NOMO-1 treated with dmso at 0.1 percent for 144 hours (cell line): ENCODE data around the gene FTSJ3.
A peak's percentile ranks its signal among the peaks of the same experiment; 100 is the strongest.

Source experiments
- DNase-seq: peaks from one replicate; lab custom pipeline; 2025; ENCODE audit not compliant: unreplicated experiment; lab: John Stamatoyannopoulos, UW

Gene FTSJ3

DNA sequence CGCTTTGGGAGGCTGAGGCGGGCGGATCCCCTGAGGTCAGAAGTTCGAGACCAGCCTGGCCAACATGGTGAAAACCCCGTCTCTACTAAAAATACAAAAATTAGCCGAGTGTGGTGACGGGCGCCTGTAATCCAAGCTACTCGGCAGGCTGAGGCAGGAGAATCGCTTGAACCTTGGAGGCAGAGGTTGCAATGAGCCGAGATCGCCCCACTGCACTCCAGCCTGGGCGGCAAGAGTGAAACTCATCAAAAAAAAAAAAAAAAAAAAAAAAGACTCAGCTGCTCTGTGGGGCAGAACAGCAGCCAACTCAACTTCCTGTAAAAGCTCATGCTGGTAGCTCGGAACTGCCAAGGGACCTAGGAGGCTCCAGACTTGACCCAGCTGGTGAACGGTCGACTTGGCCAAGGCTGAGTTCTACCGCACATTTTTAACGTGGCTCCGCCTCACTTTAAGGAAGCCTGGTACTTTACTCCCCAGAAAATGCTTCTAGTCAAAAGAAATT is 16.0 kb upstream of the FTSJ3 start:
- peak; percentile 58 for DNase-seq

DNA sequence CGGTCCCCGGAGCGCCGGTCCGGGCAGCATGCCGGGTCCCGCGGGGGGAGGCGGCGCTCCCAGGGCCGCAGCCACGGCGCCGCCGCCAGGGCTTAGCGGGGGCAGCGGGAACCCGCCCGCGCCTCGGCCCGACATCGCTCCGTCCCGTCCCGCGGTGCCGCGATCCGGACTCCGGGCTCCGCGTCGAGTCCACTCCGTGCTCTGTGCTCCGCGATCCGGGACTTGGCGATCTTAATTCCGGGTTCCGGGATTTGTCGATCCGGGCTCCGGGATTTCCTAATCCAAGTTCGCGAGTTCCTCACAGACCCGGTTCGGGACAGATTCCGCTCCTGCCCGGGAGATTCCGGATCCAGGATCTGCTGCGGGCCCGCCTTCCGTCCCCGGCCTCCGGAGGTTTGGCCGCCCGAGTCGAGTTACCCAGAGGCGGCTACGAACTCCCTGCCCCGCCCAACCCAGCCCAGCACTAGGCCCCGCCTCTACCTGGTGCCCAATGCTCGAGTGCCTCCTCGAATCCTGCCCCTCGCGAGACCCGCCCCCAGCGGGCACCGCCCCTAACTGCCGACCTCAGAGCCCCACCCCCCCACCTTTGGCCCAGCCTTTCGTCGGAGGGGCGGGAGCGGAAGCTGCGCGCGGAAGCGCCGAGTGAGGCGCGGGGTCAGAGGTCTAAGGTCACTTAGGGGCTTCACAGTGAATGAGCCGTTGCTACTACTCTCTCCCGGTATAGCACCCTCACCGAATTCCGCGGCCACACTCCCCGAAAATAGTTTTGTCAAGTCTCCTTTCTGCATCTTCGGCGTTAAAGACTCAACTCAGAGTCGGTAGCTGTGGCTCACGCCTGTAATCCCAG is 15.3 kb upstream of the FTSJ3 start, which contains the start of gene SMARCD2:
Gene SMARCD2 (minus strand): TSS at position 146 of the 847 bp plus-strand sequence. CDS start 11 bp downstream, at position 135.
- peak; percentile 95 for DNase-seq

DNA sequence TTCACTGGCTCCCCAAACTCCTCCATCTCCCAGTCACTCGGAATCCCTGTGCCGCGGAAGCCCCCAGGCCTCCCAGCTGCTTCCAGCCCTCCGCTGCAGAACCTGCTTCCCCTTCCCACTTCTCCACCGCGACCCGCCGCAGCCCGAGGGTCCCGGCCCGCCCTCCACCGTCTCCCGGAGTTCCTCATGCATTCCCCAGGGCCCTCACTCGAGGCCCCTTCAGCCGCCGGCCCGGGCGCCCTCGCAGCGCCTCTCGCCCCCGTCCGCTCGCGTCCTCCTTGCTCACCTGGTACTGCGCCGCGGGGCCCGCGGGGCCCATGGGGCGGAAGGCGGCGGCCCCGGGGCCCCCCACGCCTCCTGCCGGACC is 14.7 kb upstream of the FTSJ3 start:
- no peak for DNase-seq

DNA sequence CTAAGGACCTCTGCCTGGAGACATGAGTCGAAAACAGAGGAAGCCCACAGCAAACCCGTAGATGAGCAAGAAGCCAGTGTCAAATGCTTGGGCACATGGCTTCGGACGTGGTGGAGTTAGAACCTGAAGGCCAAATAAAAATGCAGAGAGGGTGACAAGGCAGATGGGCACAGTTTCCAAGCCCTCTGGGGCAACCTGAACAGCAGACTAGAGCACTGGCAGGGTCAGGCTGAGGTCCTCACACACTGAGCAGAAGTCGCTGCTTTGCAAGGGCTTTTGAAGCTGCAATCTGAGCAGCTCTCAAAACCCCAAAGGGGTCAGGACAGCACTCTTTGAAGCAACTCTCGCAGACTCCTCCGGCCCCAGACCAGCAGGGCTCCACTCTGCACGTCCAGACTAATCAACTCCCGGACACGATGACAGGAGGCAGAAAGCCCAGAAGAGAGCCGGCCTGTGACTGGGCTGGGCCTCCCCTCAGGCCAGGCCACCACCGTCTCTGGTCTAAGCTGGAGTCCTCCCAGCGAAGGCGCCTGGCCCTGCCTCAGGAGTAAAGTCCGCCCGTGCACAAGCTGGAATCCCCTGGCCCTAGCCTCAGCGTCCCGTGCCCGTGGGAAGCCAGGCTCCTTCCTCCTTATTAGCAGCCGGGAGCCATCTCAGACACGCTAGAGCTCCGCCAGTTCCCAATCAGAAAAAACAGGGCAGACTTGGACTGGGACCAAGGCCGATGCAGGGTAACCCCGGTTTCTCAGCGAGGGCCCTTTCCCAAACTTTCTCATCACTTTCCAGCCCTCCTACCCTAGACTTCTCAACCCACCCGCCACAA is 14.1 kb upstream of the FTSJ3 start:
- DNase-seq = no peak

DNA sequence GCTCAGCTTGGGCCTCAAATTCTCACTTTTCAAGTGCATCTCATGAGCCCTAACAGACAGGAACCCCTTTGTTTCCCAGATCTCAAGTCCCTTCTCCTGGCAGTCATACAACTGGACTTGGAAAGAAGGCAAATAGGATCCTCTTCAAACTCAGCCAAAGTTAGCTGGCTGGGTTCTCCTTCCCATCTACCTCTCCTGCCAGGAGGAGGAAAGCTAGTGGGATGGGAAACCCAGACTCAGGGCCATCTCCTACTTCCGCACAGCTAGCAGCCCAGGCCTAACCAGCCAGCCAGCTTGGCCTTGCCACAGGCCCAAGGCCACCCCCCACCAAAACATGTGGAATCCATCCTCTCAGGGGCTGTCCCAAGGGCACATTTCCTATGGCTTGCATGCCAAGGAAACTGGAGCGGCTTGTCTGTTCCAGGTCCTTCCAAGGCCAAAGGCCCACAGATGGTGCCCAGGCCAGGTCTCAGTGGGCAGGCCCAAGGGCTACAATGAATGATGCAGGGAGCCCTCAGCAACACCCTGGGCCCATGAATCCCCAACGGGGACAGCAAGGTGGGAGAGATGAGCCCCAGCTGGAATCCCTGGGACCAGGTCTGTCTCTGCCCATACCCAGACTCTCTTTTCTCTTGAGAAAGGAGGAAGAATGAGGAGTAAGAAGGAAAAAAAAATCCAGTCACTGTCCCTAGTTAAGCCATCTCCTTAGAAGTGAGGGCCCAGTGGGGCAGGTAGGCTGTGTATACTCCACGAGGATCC is 13.3 kb upstream of the FTSJ3 start:
- DNase-seq = no peak

DNA sequence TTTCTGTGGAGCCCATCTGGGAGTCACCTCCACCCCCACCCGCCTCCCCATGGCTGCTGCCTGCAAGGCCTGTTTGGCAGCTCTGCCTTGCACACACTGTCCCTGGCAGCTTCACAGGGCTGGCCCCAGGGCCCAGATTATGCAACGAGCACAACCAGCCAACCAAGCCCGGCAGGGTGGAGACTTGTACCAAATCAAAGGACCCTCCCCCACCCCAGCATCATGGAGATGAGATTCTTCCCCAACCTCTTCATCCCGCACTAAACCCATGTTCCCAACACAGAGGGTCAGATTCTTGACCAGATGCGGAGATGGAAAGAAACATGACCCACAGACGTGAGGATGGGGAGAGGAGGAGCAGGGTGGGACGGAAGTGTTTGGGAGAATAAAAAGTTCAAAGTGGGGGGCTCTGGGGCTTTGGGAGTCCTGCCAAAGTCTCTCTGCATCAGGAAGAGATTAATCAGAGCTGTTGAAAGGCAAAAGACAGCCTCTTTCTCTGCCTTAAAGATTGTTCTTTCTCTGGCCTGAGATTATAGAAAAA is 11.2 kb upstream of the FTSJ3 start:
- no peak for DNase-seq

DNA sequence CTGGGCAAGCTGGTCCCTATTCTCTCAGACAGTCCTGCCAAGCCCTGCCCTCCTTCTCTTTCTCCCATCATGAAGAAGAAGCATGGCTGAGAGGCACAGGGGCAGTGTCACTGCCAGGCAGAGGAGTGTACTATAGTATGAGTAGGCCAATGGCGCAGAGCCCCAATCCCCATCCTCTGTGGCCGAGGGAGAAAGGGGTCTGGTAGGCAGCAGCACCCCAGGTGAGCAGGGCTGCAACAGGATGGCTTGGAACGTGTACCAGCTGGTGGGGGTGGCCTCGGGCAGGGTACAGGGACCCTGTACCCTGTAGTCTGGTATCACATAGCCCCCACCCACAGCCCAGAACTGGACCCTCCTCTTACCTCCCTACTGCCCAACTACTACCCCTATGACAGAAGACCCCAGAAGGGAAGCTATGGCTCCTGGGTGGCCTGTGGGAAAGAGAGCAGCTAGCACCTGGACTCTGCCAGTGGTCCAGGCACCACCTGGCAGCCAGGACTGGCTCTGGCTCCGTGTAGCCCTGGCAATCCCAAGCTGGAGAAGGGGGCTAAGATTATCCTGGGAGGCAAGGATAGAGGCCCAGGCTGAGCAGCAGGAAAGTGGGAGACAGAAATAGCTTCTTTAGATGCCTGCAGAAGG is 10.6 kb upstream of the FTSJ3 start:
- no peak for DNase-seq

DNA sequence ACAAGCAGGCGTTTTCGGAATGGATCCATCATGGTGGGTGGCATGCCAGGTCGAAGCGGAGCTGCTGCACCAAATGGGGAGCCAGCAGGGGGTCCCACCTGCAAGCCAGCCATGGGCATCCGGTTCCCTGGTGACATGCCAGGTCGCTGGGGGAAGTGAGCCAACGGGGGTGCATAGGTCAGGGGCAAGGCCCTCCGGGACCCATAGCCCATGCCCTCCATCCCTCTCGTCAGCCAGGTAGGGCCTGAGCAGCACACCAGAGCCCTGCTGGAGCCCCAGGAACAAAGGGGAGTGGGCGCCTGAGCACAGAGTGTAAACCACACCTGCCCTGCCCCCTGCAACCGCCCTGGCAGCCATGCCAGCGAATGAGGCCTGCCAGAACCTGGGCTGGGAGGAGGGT is 10.0 kb upstream of the FTSJ3 start:
- no peak for DNase-seq

DNA sequence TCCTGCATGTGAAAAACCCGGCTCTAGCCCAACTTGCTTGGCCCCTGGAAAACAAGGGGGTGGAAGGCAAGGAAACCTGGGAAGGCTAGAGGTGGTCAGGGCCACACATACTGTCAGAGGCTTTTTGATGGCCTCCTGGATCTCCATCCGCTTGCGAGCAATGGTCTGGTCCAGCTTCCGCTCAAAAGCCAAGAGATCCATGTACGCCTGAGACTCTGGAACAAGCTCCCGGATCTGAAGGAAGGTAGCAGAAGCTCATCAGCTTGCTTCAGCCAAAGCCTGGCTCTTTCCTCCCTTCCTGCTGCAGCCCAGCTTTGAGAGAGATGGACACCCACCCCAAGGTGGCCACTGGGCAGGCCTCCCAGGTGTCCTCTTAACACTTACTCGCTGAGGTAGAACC is 9.3 kb upstream of the FTSJ3 start:
- DNase-seq = no peak

DNA sequence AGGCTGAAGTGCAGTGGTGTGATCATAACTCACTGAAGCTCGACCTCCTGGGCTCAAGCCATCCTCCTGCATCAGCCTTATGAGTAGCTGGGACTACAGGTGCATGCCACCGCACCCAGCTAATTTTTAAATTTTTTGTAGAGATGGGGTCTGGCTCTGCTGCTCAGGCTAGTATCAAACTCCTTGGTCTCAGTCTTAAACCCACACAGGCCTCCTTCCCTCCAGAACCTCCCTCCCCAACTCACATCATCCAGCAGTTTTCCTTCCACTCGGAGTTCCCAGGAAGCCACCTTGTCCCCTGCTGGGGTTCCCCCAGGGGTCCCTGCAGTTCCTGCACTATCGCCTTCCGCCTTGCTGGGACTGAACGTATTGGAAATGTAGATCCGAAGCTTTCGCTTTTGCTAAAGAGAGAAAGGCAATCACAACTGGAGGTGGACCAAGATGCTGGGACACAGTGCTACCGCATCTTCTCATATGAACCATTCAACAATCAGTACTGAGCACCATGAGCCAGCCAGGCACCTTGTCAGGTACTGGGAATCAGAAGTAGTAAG is 7.8 kb upstream of the FTSJ3 start:
- no peak for DNase-seq

DNA sequence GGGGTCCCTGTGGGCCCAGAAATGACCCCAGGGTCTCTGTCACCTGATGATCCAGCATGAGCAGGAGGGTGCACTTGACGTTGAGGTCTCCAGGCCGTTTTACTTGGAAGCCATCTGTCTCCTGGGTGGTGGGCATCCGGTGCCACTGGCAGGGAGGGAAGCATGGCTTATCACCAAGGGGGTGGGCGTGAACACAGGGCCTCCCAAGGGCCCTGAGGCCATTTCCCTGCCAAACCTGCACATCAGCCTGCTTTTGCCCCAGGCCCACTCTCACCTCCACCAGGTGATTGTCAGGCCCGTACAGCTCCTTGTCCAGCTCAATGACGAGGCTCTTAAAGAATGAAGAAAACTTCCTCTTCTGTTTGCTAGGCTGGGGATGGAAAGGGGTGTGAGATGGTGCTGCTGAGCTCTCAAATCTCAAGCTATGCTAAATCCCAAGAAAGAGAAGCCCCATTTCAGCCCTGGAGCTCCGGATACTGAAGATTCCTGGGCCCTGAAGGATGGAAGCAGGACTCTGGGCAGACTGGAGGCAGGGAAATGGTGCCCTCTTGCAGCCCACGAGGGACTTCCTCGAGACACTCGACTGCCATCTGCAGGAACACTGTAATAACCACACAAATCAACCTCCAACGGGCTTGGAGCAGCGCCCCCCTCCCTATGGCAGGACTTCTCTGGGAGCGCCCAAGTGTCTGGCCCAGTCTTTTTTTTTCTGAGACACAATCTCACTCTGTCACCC is 7.1 kb upstream of the FTSJ3 start:
- DNase-seq = peak; percentile 86

DNA sequence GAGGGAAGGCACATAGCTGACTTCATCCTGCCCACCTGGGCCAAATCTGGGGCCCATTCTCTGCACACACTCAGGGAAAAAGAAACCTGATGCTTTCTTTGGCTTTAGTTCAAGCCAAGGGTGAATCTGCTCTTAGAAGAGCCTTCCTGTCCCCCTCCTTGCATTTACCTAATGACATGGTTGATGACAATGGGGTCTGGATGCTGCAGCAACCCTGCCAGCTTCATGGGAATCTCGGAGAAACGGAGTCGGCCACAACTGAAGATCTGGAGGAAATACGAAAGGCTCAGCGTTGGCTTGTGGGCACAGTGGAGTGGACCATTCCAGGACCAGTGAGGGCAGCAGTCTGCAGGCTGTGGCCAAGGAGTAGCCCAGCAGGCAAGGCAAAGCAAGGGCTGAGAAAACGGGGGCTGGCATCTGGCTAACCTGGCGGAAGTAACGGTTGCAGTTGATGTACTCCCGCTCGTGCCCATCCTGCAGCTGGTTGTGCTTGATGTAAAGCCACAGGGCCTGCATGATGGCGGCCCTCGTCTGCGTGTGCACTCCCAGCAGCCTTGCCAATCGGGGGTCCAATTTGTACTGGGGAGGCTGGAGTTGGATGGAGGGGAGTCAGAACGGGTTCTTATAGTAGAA is 6.4 kb upstream of the FTSJ3 start:
- DNase-seq = no peak

DNA sequence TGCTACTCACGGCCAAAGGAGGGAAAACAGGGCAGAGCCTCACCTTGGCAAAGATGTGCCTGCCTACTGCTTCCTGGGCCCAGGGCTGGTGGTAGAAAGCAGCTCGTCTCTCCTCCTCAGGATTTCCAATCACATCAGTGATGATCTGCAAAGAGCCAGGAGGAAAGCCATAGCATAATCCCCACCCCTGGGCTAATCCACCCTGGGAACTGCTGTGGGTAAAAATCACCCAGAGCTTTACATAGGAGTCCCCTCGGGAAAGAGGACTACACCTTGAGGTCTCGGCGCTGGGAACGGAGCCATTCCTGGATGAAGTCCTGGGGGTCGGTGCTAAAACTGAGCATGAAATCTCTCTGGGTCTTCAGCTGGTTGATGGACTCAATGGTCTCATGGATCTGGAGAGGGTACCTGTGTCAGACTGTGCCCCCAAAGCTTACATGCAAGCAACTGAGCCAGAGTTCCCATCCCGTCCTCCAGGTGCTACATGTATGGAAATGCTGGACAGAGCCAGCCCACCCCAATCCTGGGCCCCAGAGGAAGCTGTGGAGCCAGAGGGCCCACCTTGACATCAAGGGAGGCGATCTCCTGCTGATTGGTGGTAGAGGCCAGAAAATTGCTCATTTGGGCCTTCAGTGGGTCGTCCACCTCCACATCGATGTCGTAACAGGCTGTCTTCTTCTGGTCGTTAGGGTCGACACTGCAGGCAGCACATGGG is 5.7 kb upstream of the FTSJ3 start:
- no peak for DNase-seq

DNA sequence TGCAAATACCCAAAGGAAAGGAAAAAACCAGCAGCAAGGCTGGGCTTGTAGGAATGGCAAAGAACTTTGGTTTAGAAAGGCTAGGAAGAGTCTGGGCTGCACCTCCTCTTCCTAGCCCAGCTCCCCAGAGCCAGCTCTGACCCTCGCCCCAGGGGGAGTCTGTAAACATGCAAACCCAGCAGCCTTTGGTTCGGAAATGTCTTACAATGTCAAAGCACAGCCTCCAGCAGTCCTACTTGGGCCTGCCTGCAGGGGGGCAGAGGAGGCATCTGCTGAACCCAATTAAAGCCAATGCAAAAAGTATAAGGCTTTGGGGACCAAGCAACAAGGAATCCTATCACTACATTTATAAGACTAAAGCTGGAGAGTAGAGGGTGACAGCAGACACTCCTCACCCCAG is 5.0 kb upstream of the FTSJ3 start:
- no peak for DNase-seq

DNA sequence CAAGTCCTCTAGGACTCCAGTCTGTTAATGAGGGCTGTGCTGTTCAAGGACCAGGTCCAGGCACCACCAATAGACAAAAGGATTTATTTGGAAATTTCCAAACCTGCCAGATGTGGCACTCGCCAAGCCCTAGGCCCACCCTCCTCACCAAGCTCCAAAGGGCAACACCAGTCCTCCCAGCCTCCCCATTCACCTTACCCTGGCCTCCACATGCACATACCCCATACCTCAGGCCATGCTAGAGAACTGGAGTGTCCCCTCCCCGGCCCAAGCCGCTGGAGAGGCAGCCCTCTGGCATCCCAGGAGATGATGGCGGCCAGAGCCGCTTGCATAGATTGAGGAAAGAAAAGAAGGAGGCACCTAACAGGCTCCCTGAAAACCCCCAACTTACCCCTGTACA is 4.6 kb upstream of the FTSJ3 start:
- DNase-seq = no peak

DNA sequence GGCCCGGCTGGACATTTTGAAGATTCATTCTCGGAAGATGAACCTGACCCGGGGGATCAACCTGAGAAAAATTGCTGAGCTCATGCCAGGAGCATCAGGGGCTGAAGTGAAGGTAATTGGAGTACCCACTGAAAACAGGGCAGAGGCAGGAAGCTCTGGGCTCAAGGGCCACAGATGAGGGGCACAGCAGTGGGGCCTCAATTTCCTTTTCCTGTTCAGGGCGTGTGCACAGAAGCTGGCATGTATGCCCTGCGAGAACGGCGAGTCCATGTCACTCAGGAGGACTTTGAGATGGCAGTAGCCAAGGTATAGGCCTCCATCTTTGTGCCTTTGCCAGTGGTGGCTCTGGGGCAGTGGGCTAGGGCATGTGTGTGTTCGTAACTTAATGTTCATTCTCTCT is 4.0 kb upstream of the FTSJ3 start:
- no peak for DNase-seq

DNA sequence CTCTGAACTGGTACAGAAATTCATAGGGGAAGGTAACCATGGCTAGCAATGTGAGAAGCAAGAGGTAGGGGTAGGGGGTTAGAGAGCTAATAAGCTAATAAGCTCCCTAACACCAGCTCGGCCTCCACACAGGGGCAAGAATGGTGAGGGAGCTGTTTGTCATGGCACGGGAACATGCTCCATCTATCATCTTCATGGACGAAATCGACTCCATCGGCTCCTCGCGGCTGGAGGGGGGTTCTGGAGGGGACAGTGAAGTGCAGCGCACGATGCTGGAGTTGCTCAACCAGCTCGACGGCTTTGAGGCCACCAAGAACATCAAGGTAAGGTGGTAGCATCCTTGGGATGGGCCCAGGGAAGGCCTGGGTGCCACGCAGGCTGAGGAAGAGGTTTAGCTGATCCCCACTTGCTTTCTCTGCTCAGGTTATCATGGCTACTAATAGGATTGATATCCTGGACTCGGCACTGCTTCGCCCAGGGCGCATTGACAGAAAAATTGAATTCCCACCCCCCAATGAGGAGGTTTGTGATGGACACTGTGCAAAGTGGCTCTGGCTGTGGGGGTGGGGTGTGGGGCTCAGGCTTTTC is 3.5 kb upstream of the FTSJ3 start:
- DNase-seq = no peak

DNA sequence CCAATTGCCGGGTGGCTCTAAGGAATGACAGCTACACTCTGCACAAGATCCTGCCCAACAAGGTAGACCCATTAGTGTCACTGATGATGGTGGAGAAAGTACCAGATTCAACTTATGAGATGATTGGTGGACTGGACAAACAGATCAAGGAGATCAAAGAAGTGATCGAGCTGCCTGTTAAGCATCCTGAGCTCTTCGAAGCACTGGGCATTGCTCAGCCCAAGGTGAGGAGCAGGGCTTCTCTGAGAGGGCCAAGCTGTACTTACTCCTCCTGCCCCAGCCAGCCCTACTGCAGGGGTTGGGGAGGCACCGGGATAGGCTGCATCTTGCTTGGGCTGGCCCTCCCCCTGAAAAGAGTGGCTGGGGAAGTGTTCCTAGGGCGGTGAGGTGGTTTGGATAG is 2.8 kb upstream of the FTSJ3 start:
- no peak for DNase-seq
